ENCODE measurements around the gene CEP85. TPM values are rescaled to one million over a fixed set of nuclear protein-coding genes. Genes with fewer than 3 reads are reported as not detected.

The CEP85 gene
- total RNA-seq, 1 donor from 2014 or later: 10.3 TPM

DNA sequence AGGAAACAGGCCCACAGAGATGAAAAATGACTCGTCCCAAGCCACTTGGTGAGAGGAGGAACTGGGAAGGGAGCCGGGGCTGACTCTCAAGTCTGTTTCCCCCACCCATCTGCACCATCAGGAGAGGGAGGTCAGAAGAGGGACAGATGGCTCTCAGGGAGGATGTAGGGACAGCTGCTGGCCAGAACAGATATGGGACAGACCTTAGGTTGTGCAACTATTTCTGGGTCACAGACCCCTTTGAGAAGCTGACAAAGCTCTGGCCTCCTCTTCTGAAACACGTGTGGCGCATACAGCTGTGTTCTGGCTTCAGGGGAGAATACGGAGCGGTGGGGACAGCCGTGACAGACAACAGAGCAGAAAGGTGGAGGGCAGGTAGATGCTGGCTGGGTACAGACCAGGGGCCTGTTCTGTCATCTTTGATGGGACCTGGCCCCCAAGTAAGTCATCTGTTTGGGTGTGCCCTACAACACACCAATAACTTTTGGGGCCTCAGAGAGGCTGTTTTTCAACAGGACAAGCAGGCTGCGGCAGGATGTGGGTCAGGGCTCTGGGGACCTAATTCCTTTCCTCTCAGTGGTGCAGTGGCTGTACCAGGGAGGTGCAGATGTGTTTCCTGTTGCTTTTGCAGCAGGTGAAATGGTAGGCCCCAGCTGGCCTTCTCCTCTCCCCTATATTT, 53.2 kb downstream of the CEP85 start:
- intact Hi-C loops (cut with DNase I): no loop called here
- TF ChIP-seq, protein P1, sequence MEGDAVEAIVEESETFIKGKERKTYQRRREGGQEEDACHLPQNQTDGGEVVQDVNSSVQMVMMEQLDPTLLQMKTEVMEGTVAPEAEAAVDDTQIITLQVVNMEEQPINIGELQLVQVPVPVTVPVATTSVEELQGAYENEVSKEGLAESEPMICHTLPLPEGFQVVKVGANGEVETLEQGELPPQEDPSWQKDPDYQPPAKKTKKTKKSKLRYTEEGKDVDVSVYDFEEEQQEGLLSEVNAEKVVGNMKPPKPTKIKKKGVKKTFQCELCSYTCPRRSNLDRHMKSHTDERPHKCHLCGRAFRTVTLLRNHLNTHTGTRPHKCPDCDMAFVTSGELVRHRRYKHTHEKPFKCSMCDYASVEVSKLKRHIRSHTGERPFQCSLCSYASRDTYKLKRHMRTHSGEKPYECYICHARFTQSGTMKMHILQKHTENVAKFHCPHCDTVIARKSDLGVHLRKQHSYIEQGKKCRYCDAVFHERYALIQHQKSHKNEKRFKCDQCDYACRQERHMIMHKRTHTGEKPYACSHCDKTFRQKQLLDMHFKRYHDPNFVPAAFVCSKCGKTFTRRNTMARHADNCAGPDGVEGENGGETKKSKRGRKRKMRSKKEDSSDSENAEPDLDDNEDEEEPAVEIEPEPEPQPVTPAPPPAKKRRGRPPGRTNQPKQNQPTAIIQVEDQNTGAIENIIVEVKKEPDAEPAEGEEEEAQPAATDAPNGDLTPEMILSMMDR (IDR thresholded peaks at IDR 0.05): no peak
- H3K4me1 ChIP-seq: peaks cover 73% of the 10 kb centered on the region

DNA sequence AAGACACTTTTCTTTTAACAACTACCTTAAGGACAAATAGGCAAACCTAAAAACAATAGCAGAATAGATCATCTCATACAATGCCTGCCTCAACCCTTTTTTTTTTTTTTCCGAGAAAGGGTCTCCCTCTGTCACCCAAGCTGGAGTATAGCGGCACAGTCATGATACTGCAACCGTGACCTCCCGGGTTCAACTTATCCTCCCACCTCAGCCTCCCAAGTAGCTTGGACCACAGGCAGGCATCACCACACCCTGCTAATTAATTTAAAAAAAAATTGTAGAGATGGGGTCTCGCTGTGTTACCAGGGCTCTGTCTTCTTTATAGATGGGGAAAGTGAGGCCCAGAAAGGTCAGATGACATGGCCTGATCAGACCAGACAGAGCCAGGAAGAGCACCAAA, 53.8 kb downstream of the CEP85 start:
- intact Hi-C loops (cut with DNase I): no loop called here

More for the DNA sequence above, 53.2 kb downstream of the CEP85 start:
- Histone ChIP-seq H3K9me3 (no peaks in the 10 kb centered on the region), H3K27ac (peak overlapping the region; percentile 81), H3K27me3 (no peaks in the 10 kb centered on the region), H3K4me3 (no peak overlapping the region), H3K36me3 (no peaks in the 10 kb centered on the region)
- DNase-seq (no peak), ATAC-seq (no peak)

DNA sequence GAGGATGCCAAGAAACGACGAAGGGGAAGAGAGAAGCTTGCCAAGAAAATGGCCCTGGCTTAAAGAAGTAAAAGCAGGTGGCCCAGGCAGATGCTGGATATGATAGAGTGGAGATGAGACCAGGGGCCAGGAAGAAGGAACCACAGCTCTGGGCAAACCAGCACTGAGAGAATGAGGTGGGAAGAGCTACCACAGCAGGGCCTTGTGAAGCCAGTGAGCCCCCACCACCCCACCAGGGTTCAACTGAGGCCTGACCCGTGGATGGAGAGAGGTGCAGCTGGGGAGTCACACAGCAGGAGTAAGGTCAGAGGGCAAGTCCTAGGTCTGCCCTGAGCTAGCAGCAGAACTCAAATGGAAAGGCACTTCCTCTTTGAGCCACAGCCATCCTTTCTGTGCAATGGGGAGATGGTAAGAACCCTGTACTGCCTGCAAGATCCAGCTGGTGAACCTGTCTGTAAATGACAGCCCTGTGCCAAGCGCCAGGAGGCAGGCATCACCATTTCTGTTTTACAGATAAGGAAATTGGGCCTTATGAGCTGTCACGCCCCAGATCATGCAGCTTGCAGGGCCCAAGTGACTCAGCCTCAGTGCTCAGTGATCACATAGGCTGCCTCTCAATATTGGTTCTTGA, 54.4 kb downstream of the CEP85 start:
- TF ChIP-seq, protein P1 (IDR thresholded peaks at IDR 0.05): no peak

More for the DNA sequence above, 53.8 kb downstream of the CEP85 start:
- Histone ChIP-seq H3K4me3 (no peak overlapping the region), H3K9me3 (no peaks in the 10 kb centered on the region), H3K36me3 (no peaks in the 10 kb centered on the region), H3K27ac (peak overlapping the region; percentile 81), H3K27me3 (no peaks in the 10 kb centered on the region), H3K4me1 (peaks cover 73% of the 10 kb centered on the region)
- TF ChIP-seq, protein P1 (IDR thresholded peaks at IDR 0.05): no peak
- DNase-seq (no peak), ATAC-seq (no peak)

DNA sequence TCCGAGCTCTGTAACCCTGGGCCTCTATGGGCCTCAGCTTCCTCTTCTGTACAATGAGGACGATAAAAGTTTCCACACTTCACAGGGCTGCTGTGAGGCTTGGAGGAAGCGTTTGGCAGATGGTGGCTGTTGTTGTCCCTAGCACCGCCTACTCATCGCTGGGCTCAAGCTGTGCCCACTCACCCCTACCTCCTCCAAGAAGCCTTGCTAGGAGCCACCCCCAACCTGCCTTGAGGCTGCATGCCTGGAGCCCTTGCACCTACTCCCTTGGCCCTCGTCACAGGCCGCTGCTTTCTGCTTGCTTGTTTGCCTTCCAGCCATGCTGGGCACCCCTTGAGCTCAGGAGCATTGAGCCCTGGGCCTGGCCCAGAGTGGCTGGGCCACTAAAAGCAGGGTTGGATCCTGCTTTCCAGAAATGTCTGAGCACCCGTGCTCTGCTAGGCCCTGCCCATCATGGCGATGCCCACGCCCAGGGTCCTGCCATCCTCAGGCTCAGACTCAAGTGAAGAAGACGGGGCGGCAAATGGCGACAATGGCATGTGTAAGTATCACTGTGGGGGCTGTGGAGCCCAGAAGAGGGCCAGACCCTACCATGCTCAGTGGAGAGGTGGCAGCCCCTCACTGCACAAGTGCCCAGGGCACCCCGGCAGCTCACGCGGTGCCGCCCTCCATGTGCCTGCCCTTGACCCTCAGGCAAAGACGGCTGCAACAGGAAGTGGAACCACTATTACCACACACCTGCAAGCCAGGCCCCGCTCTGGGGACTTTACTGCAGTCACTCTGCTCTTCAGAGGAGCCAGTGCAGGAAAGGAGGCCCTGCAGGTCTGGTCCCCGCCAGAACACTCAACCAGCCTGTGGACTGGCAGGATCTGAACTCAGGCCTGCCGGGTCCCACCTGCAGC, 55.4 kb downstream of the CEP85 start:
- DNase-seq: peak; percentile 85
- no peak overlapping the region for H3K4me3 ChIP-seq
- H3K4me1 ChIP-seq: peaks cover 67% of the 10 kb centered on the region
- TF ChIP-seq, protein P1 (IDR thresholded peaks at IDR 0.05): no peak
- intact Hi-C loops (cut with DNase I): no loop called here
- peak; percentile 67 for ATAC-seq
- no peaks in the 10 kb centered on the region for H3K9me3 ChIP-seq
- H3K27me3 ChIP-seq: no peaks in the 10 kb centered on the region
- no peaks in the 10 kb centered on the region for H3K36me3 ChIP-seq
- H3K27ac ChIP-seq: peak overlapping the region; percentile 81

More for the DNA sequence above, 54.4 kb downstream of the CEP85 start:
- peak overlapping the region; percentile 81 for H3K27ac ChIP-seq
- peaks cover 73% of the 10 kb centered on the region for H3K4me1 ChIP-seq
- DNase-seq (no peak), ATAC-seq (peak; percentile 4)
- intact Hi-C loops (cut with DNase I): no loop called here
- no peak overlapping the region for H3K4me3 ChIP-seq
- H3K36me3 ChIP-seq: no peaks in the 10 kb centered on the region
- no peaks in the 10 kb centered on the region for H3K9me3 ChIP-seq
- no peaks in the 10 kb centered on the region for H3K27me3 ChIP-seq

DNA sequence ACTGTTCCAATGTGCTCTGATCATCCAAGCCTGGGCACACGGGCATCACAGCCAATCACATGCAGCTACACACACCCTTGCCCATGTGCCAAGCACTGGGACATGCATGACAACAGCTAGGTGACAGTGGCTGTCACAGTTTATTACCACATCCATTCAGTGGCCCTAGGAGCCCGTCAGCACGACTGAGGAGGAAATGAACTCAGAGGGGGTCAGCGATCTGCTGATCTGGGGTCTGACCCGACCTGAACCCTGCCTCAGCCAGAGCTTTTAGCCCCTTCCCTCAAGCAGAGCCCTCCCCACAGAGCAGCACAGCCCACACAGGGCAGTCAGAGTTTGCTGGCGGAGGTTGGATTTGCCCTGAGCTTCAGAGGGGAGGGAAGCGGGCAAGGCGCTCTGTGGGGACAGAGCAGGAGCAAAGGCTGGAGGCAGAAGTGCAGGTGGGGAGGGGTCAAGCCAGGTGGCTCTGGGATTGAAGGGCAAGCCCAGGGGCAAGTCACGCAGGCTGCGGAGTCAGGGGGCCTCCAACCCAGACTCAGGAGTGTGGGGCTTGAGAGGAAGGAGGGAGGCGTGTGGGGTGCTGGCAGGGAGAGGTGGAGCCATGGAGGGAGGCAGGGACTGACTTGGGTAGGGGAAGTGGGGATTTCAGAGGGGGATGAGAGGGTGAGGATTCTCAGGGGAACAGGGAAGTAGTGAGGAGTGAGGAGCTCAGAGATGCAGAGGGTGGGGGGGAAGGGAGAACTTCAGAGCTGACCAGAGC, 56.3 kb downstream of the CEP85 start:
- DNase-seq (no peak), ATAC-seq (peak; percentile 56)
- TF ChIP-seq, protein P1 (IDR thresholded peaks at IDR 0.05): no peak
- Histone ChIP-seq H3K9me3 (no peaks in the 10 kb centered on the region), H3K27me3 (no peaks in the 10 kb centered on the region), H3K36me3 (no peaks in the 10 kb centered on the region), H3K4me1 (peaks cover 58% of the 10 kb centered on the region), H3K4me3 (no peak overlapping the region), H3K27ac (peak overlapping the region; percentile 81)
- intact Hi-C loops (cut with DNase I): no loop called here

Data from upper lobe of right lung (tissue), 1 donor.